NCI-H2171 (cell line): ENCODE results near the gene STRAP.
"Not testable (repeated sequence)": the region's sequence is repeated elsewhere in the genome, so short reads cannot be mapped to it uniquely, and the experiment has no call there.

Experiments used
- DNase-seq: peaks from one replicate; lab custom pipeline; 2025; lab: John Stamatoyannopoulos, UW

The STRAP gene

GRCh38 chr12:15873556-15873955 lies 8.6 kb upstream of the STRAP start:
- DNase-seq, result no peak

GRCh38 chr12:15874556-15875145 lies 7.5 kb upstream of the STRAP start:
- DNase-seq, result not testable (repeated sequence)

GRCh38 chr12:15875863-15876262 lies 6.3 kb upstream of the STRAP start:
- no peak for DNase-seq

GRCh38 chr12:15879413-15879812 lies 2.8 kb upstream of the STRAP start:
- no peak for DNase-seq

- DNase-seq, result no peak
These were observed 1.5 kb upstream of the STRAP start for GRCh38 chr12:15880721-15881120.

GRCh38 chr12:15883536-15883935 lies 1.3 kb downstream of the STRAP start:
- DNase-seq, result no peak

- DNase-seq, result no peak
These were observed 4.3 kb downstream of the STRAP start for GRCh38 chr12:15886372-15887042.

GRCh38 chr12:15887043-15887817 lies 5.0 kb downstream of the STRAP start:
- no peak for DNase-seq

- DNase-seq, result no peak
These were observed 10.6 kb downstream of the STRAP start for GRCh38 chr12:15892645-15893259.

- no peak for DNase-seq
These were observed 11.1 kb downstream of the STRAP start for GRCh38 chr12:15893260-15893659.

GRCh38 chr12:15896867-15897266 lies 14.7 kb downstream of the STRAP start:
- no peak for DNase-seq

- DNase-seq, result no peak
These were observed 15.2 kb downstream of the STRAP start for GRCh38 chr12:15897433-15897832.

GRCh38 chr12:15899282-15899870 lies 17.2 kb downstream of the STRAP start:
- DNase-seq, result no peak

GRCh38 chr12:15904378-15904920 lies 22.3 kb downstream of the STRAP start:
- DNase-seq, result no peak

GRCh38 chr12:15910468-15910863 lies 28.3 kb downstream of the STRAP start:
- DNase-seq, result no peak

GRCh38 chr12:15910864-15911721 lies 28.9 kb downstream of the STRAP start, which contains the start of gene DERA:
DERA (plus strand) TSS chr12:15911332; CDS start chr12:15911384, 52 bp downstream.
- DNase-seq, result peak; percentile 52

- DNase-seq, result not testable (repeated sequence)
These were observed 29.7 kb downstream of the STRAP start for GRCh38 chr12:15911931-15912330.

- not testable (repeated sequence) for DNase-seq
These were observed 31.9 kb downstream of the STRAP start for GRCh38 chr12:15914131-15914530.

- DNase-seq, result no peak
These were observed 35.9 kb downstream of the STRAP start for GRCh38 chr12:15918066-15918465.

GRCh38 chr12:15919418-15919817 lies 37.2 kb downstream of the STRAP start:
- no peak for DNase-seq

- no peak for DNase-seq
These were observed 42.8 kb downstream of the STRAP start for GRCh38 chr12:15924956-15925355.
